SK-N-SH (cell line): ENCODE data around the gene CYB561D2. TPM values are rescaled to one million over a fixed set of nuclear protein-coding genes. Genes with fewer than 3 reads are reported as not detected.

ENCODE experiments used
- CTCF ChIA-PET: fragments of 300-600, 350-600 bp; formaldehyde crosslinking; extraction: SDS; loops from one replicate; lab custom pipeline; 2021; lab: Yijun Ruan, JAX
- POLR2A ChIA-PET: fragments of 350-600 bp; sonication (Branson Sonifier 250); formaldehyde crosslinking; extraction: SDS; loops from one replicate; lab custom pipeline; 2020; ENCODE audit warnings: antibody characterized with exemption, inconsistent platforms; lab: Yijun Ruan, JAX
- DNase-seq: peaks from one replicate; pipeline ENCODE4 v3.0.0; 2012
- H2AFZ ChIP-seq: fragments of 200-600 bp; sonication (generic); 2 replicates; pipeline ENCODE4 v1.8.1; 2016; ENCODE audit warnings: antibody characterized with exemption, mild to moderate bottlenecking, low read depth
- H3F3A ChIP-seq: fragments of 200-600 bp; sonication (generic); replicated peaks from 2 replicates; pipeline ENCODE3; 2016; ENCODE audit warnings: antibody characterized with exemption, mild to moderate bottlenecking; ENCODE audit not compliant: insufficient read depth
- H3K27ac ChIP-seq, 2 experiments: fragments of 200-500 bp in 1 of 2; fragments of 200-600 bp in 1 of 2; sonication (Bioruptor generic) in 1 of 2; sonication (generic), shearing (Covaris generic) in 1 of 2; 2 replicates each; pipeline versions ENCODE4 v1.5.1 to v1.6.1; 2014 to 2016; ENCODE audit warnings: low read depth in 2 of 2, inconsistent platforms in 1 of 2, low read length in 1 of 2, mild to moderate bottlenecking in 1 of 2, mixed read lengths in 1 of 2
- H3K27me3 ChIP-seq: fragments of 200-600 bp; sonication (generic), shearing (Covaris generic); 2 replicates; pipeline ENCODE4 v1.6.1; 2016; ENCODE audit warnings: mixed run types; ENCODE audit not compliant: insufficient read depth
- H3K36me3 ChIP-seq, 2 experiments: fragments of 200-500 bp in 1 of 2; fragments of 200-600 bp in 1 of 2; sonication (Bioruptor generic) in 1 of 2; sonication (generic) in 1 of 2; replicated peaks in 1 of 2; 2 replicates each; pipeline versions ENCODE3 to v1.5.1; 2014 to 2016; ENCODE audit warnings: low read length in 1 of 2, mild to moderate bottlenecking in 1 of 2; ENCODE audit not compliant: insufficient read depth in 2 of 2, control insufficient read depth in 1 of 2
- H3K4me1 ChIP-seq, 2 experiments: fragments of 200-500 bp in 1 of 2; fragments of 200-600 bp in 1 of 2; sonication (Bioruptor generic) in 1 of 2; sonication (generic), shearing (Covaris generic) in 1 of 2; 2 replicates each; pipeline versions ENCODE4 v1.5.1 to v1.6.1; 2014 to 2016; ENCODE audit warnings: low read depth in 1 of 2, low read length in 1 of 2, mixed run types in 1 of 2; ENCODE audit not compliant: insufficient read depth in 2 of 2, control insufficient read depth in 1 of 2
- H3K4me2 ChIP-seq: fragments of 200-600 bp; sonication (generic), shearing (Covaris generic); 2 replicates; pipeline ENCODE4 v1.6.1; 2017; ENCODE audit warnings: mixed run types
- H3K4me3 ChIP-seq, 2 experiments: fragments of 200-500 bp in 1 of 2; fragments of 200-600 bp in 1 of 2; sonication (Bioruptor generic) in 1 of 2; sonication (generic), shearing (Covaris generic) in 1 of 2; 2 replicates each; pipeline versions ENCODE4 v1.5.1 to v1.8.1; 2014 to 2016; ENCODE audit warnings: low read depth in 2 of 2, inconsistent platforms in 1 of 2, low read length in 1 of 2, mild to moderate bottlenecking in 1 of 2, mixed read lengths in 1 of 2, moderate library complexity in 1 of 2
- H3K79me2 ChIP-seq: fragments of 200-600 bp; sonication (generic); 2 replicates; pipeline ENCODE4 v1.8.1; 2017; ENCODE audit warnings: mild to moderate bottlenecking; ENCODE audit not compliant: insufficient read depth
- H3K9ac ChIP-seq: fragments of 200-600 bp; sonication (generic); 2 replicates; pipeline ENCODE4 v1.6.1; 2017; ENCODE audit warnings: mixed run types
- H3K9me2 ChIP-seq: fragments of 200-600 bp; sonication (generic); 2 replicates; pipeline ENCODE4 v1.6.1; 2017; ENCODE audit warnings: mixed run types
- H3K9me3 ChIP-seq: fragments of 200-600 bp; sonication (generic); 2 replicates; pipeline ENCODE4 v1.6.1; 2017; ENCODE audit warnings: mixed run types, mild to moderate bottlenecking, moderate library complexity
- H4K20me1 ChIP-seq: fragments of 200-600 bp; sonication (generic); 2 replicates; pipeline ENCODE4 v1.6.1; 2017; ENCODE audit warnings: mild to moderate bottlenecking, mixed run types; ENCODE audit not compliant: insufficient read depth
- CHD2 ChIP-seq: fragments of 150-350 bp; IDR thresholded peaks from 2 replicates; pipeline ENCODE4 v1.6.1; 2018; ENCODE audit warnings: low read length; ENCODE audit not compliant: partially characterized antibody
- EP300 ChIP-seq, 2 experiments: IDR thresholded peaks; 2 replicates each; pipeline versions ENCODE4 v1.4.0 to v1.6.1; 2012; ENCODE audit warnings: borderline replicate concordance in 1 of 2, low read depth in 1 of 2, low read length in 1 of 2
- JUND ChIP-seq: IDR thresholded peaks from 2 replicates; pipeline ENCODE4 v1.4.0; 2012
- MAX ChIP-seq: IDR thresholded peaks from 2 replicates; pipeline ENCODE4 v1.4.0; 2012; ENCODE audit warnings: low read depth
- REST ChIP-seq: IDR thresholded peaks from 2 replicates; pipeline ENCODE4 v1.6.1; 2012; ENCODE audit warnings: mild to moderate bottlenecking, low read depth, low read length, moderate library complexity
- RFX5 ChIP-seq: IDR thresholded peaks from 2 replicates; pipeline ENCODE4 v1.6.1; 2012; ENCODE audit warnings: mild to moderate bottlenecking, improper control_type of control experiment, low read length
- SMC3 ChIP-seq: IDR thresholded peaks from 2 replicates; pipeline ENCODE4 v1.6.1; 2012; ENCODE audit warnings: low read depth, low read length, improper control_type of control experiment
- TAF1 ChIP-seq: IDR thresholded peaks from 2 replicates; pipeline ENCODE4 v1.6.1; 2012; ENCODE audit warnings: low read depth, mild to moderate bottlenecking, low read length, moderate library complexity, borderline replicate concordance
- USF2 ChIP-seq: fragments of 150-350 bp; IDR thresholded peaks from 2 replicates; pipeline ENCODE4 v1.6.1; 2017; ENCODE audit warnings: antibody characterized with exemption, low read length, low read depth, borderline replicate concordance
- YY1 ChIP-seq: IDR thresholded peaks from 2 replicates; pipeline ENCODE4 v1.4.0; 2012; ENCODE audit warnings: low read depth, mild to moderate bottlenecking
- ZBTB33 ChIP-seq: IDR thresholded peaks from 2 replicates; pipeline ENCODE4 v1.4.0; 2012; ENCODE audit warnings: low read depth, borderline replicate concordance
- WGBS: methylation state at CpG from one replicate; pipeline ENCODE4 v1.1.6; 2017; ENCODE audit warnings: low lambda C conversion rate; 5-methylcytosine and 5-hydroxymethylcytosine counted together
- polyA plus RNA-seq, 3 experiments: library from polyadenylated mRNA; depleted of rRNA; stranded (reverse); fragments of >200 nt; gene quantifications; 2 replicates each; pipeline ENCODE4 v1.2.3, GENCODE V29; 2012

Gene CYB561D2
- polyA plus RNA-seq, 1 of the 3 experiments (the other 2 are of a cell fraction): 40.7 TPM

GRCh38 chr3:50389414-50389767 lies 38.7 kb downstream of the CYB561D2 start:
- H3K27ac ChIP-seq: peak overlapping the region in 1 of 2 experiments; percentile 100; a peak in 2 of 4 replicates
- 93% methylated on average over 5 of the region's 6 CpGs for WGBS
- no peaks in the 10 kb centered on the region for H3F3A ChIP-seq
- H3K9ac ChIP-seq: no peak overlapping the region
- no peaks in the 10 kb centered on the region for H3K27me3 ChIP-seq
- ChIA-PET POLR2A (interaction anchor here (1.2 to 4.8 kb wide), 3 partner anchors 8 to 42 kb away, joined by 4 to 27 read pairs (median 25); no protein-coding TSS in a partner anchor), CTCF (interaction anchor here (0.6 to 11.5 kb wide), 16 partner anchors 9 to 162 kb away, joined by 3 to 128 read pairs (median 18); partner anchors contain the start of genes CYB561D2, NPRL2 and TMEM115)
- no peaks in the 10 kb centered on the region for H3K9me3 ChIP-seq
- H3K4me3 ChIP-seq: no peak overlapping the region
- no peak for DNase-seq
- H2AFZ ChIP-seq: no peak overlapping the region
- H3K9me2 ChIP-seq: no peaks in the 10 kb centered on the region
- TF ChIP-seq RFX5 (no peak), TAF1 (no peak), USF2 (no peak), CHD2 (no peak), JUND (no peak), REST (no peak), ZBTB33 (no peak), MAX (no peak), EP300 (IDR thresholded peaks at IDR 0.05; ENCODE audit: borderline replicate concordance in 1 of 2, low read depth in 1 of 2, low read length in 1 of 2) (no peak), SMC3 (no peak), YY1 (no peak)
- no peaks in the 10 kb centered on the region for H4K20me1 ChIP-seq
- no peak overlapping the region for H3K4me2 ChIP-seq
- H3K36me3 ChIP-seq: no peaks in the 10 kb centered on the region
- H3K79me2 ChIP-seq: no peaks in the 10 kb centered on the region
- peaks cover 0 to 99% of the 10 kb centered on the region in 2 experiments; a peak in 2 of 4 replicates for H3K4me1 ChIP-seq
